SK-N-SH treated with all-trans-retinoic acid at 6 μM for 48 hours (cell line): ENCODE results near the gene PLA2G4A.

Experiments
- ATAC-seq: fragments of 200-7000 bp; cut with Tn5 transposase; 3 replicates; pipeline ENCODE4 v1.9.1; 2020; ENCODE audit warnings: mild to moderate bottlenecking, moderate library complexity
- ARNTL ChIP-seq: fragments of 450-650 bp; formaldehyde crosslinking; IDR thresholded peaks from 2 replicates; pipeline ENCODE4 v1.5.0; 2020; ENCODE audit warnings: low read depth, mild to moderate bottlenecking, moderate library complexity, borderline replicate concordance
- CSDC2 ChIP-seq: fragments of 250-450 bp; sonication (Bioruptor Pico); IDR thresholded peaks from 2 replicates; pipeline ENCODE4 v1.5.0; 2020; ENCODE audit warnings: mild to moderate bottlenecking, moderate library complexity
- ESRRG ChIP-seq: fragments of 250-450 bp; sonication (Bioruptor Pico); IDR thresholded peaks from 2 replicates; pipeline ENCODE4 v1.6.1; 2021; ENCODE audit warnings: mild to moderate bottlenecking
- GLIS3 ChIP-seq: fragments of 250-450 bp; sonication (Bioruptor Pico); IDR thresholded peaks from 2 replicates; pipeline ENCODE4 v1.5.0; 2020; ENCODE audit warnings: mild to moderate bottlenecking, moderate library complexity
- ISL1 ChIP-seq: fragments of 250-450 bp; sonication (Bioruptor Pico); IDR thresholded peaks from 2 replicates; pipeline ENCODE4 v2.1.2; 2022; ENCODE audit warnings: mild to moderate bottlenecking, moderate library complexity
- OSR1 ChIP-seq: fragments of 250-450 bp; sonication (Bioruptor Pico); IDR thresholded peaks from 2 replicates; pipeline ENCODE4 v1.8.0; 2022; ENCODE audit warnings: moderate library complexity, mild to moderate bottlenecking, inconsistent platforms
- SNAI2 ChIP-seq: fragments of 250-450 bp; sonication (Bioruptor Pico); IDR thresholded peaks from 2 replicates; pipeline ENCODE4 v1.5.0; 2020; ENCODE audit warnings: mild to moderate bottlenecking, moderate library complexity
- TCF4 ChIP-seq: fragments of 250-450 bp; sonication (Bioruptor Pico); IDR thresholded peaks from 2 replicates; pipeline ENCODE4 v1.8.0; 2021; ENCODE audit warnings: mild to moderate bottlenecking, moderate library complexity, borderline replicate concordance
- ZC3H10 ChIP-seq: fragments of 250-450 bp; sonication (Bioruptor Pico); IDR thresholded peaks from 2 replicates; pipeline ENCODE4 v1.5.1; 2021; ENCODE audit warnings: mild to moderate bottlenecking, moderate library complexity
- ZFP3 ChIP-seq: fragments of 250-450 bp; sonication (Bioruptor Pico); IDR thresholded peaks from 2 replicates; pipeline ENCODE4 v1.5.0; 2020; ENCODE audit warnings: mild to moderate bottlenecking, moderate library complexity
- ZNF70 ChIP-seq: fragments of 450-650 bp; formaldehyde crosslinking; IDR thresholded peaks from 2 replicates; pipeline ENCODE4 v1.5.0; 2020; ENCODE audit warnings: mild to moderate bottlenecking, moderate library complexity
- ZNF8 ChIP-seq: fragments of 450-650 bp; formaldehyde crosslinking; IDR thresholded peaks from 2 replicates; pipeline ENCODE4 v1.5.0; 2020; ENCODE audit warnings: mild to moderate bottlenecking, moderate library complexity
- TF ChIP-seq, protein P1 (sequence below): fragments of 250-450 bp; sonication (Bioruptor Pico); IDR thresholded peaks from 2 replicates; pipeline ENCODE4 v1.8.0; 2020; ENCODE audit warnings: mild to moderate bottlenecking, moderate library complexity, borderline replicate concordance
- TF ChIP-seq, protein P2 (sequence below): fragments of 250-450 bp; sonication (Bioruptor Pico); IDR thresholded peaks from 2 replicates; pipeline ENCODE4 v1.5.0; 2020; ENCODE audit warnings: mild to moderate bottlenecking, moderate library complexity
- TF ChIP-seq, protein P3 (sequence below): fragments of 250-450 bp; sonication (Bioruptor Pico); IDR thresholded peaks from 2 replicates; pipeline ENCODE4 v1.5.1; 2020; ENCODE audit warnings: low read depth, mild to moderate bottlenecking, moderate library complexity
- TF ChIP-seq, protein P4 (sequence below): fragments of 250-450 bp; sonication (Bioruptor Pico); IDR thresholded peaks from 2 replicates; pipeline ENCODE4 v1.8.0; 2021; ENCODE audit warnings: low read depth, mild to moderate bottlenecking, moderate library complexity, borderline replicate concordance
- TF ChIP-seq, protein P5 (sequence below): fragments of 250-450 bp; sonication (Bioruptor Pico); IDR thresholded peaks from 2 replicates; pipeline ENCODE4 v1.5.1; 2021; ENCODE audit warnings: mild to moderate bottlenecking, moderate library complexity

The PLA2G4A gene

DNA sequence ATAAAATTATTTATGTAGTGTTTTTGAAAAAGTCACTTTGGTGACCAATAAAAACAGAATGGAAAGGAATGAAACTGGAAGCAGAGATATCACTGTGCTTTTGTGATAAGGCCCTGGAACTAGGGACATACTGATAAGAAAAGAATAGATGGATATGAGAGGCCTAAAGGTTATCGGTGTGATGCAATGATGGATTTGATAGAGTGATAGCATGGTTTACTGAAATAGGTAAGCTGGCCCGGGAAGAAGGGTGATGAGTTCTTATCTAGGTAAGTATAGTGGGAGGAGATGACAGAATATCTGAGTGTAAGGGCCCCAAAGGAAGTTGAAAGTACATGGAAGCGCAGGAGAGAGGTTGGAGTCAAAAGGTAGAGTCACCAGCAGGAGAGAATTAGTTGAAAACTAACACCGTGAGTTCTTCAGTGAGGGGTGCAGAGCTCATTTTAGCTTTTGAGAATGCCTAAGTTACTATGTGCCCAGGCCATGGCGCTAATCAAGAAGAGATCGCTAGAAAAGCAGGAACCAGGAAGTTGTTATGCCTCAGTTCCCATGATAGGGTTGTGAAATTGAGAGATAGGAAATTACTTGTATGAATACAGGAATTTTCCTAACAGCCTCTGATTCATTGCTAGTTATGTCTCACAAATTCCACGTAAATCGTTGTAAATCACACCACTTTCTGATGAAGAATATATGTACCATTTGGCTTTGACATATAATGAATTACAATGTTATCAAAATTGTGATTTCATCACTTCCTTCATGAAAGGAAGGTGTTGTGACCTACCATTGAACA lies 115.3 kb downstream of the PLA2G4A start:
- TF ChIP-seq, protein P1, sequence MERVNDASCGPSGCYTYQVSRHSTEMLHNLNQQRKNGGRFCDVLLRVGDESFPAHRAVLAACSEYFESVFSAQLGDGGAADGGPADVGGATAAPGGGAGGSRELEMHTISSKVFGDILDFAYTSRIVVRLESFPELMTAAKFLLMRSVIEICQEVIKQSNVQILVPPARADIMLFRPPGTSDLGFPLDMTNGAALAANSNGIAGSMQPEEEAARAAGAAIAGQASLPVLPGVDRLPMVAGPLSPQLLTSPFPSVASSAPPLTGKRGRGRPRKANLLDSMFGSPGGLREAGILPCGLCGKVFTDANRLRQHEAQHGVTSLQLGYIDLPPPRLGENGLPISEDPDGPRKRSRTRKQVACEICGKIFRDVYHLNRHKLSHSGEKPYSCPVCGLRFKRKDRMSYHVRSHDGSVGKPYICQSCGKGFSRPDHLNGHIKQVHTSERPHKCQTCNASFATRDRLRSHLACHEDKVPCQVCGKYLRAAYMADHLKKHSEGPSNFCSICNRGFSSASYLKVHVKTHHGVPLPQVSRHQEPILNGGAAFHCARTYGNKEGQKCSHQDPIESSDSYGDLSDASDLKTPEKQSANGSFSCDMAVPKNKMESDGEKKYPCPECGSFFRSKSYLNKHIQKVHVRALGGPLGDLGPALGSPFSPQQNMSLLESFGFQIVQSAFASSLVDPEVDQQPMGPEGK (CRISPR knock-in tag) = no peak
- TF ChIP-seq ESRRG (CRISPR knock-in tag) (no peak), ZNF8 (CRISPR knock-in tag) (no peak), ARNTL (no peak), ZC3H10 (CRISPR knock-in tag) (no peak)
- TF ChIP-seq, all 23 proteins: peak for 0
- no peak for ATAC-seq

DNA sequence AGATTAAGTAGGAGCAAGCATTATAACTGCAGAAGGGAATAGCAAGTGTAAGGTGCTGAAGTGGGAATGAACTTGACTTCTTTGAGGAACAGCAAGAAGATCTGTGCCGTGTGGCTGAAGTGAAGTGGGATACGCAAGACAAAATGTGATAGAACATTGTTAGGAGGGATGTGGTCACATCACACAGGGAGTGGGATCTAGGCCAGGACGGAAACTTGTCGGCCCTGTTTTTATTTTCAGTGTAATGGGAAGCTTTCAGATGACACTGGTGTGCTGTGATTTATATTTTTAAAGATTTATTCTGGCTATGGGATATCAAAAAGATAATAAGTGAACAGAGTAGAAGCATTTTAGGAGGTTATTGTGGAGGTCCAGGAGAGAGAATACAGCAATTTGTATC lies 116.4 kb downstream of the PLA2G4A start:
- ATAC-seq = no peak
- TF ChIP-seq ZNF70 = no peak

DNA sequence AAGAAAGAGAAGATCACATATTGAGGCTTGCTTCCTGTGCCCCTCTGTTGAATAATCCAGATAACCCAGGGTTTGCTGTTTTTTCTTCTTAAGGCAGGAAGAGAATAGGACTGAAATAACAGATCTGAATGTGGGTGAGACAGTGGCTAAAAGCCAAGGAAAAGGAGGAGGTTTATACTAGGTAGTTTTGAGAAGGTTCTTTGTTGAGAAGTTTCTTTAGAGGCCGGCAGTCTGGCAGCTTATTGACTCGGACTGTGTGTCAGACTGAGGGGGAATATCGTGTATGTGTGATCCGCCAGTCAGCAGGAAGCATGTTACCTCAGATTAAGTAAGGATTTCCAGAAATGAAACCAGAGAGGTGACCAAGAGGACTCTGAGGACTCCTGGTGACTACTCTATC lies 119.8 kb downstream of the PLA2G4A start:
- no peak for ATAC-seq
- TF ChIP-seq, protein P2, sequence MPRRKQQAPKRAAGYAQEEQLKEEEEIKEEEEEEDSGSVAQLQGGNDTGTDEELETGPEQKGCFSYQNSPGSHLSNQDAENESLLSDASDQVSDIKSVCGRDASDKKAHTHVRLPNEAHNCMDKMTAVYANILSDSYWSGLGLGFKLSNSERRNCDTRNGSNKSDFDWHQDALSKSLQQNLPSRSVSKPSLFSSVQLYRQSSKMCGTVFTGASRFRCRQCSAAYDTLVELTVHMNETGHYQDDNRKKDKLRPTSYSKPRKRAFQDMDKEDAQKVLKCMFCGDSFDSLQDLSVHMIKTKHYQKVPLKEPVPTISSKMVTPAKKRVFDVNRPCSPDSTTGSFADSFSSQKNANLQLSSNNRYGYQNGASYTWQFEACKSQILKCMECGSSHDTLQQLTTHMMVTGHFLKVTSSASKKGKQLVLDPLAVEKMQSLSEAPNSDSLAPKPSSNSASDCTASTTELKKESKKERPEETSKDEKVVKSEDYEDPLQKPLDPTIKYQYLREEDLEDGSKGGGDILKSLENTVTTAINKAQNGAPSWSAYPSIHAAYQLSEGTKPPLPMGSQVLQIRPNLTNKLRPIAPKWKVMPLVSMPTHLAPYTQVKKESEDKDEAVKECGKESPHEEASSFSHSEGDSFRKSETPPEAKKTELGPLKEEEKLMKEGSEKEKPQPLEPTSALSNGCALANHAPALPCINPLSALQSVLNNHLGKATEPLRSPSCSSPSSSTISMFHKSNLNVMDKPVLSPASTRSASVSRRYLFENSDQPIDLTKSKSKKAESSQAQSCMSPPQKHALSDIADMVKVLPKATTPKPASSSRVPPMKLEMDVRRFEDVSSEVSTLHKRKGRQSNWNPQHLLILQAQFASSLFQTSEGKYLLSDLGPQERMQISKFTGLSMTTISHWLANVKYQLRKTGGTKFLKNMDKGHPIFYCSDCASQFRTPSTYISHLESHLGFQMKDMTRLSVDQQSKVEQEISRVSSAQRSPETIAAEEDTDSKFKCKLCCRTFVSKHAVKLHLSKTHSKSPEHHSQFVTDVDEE (CRISPR knock-in tag) = no peak
- TF ChIP-seq OSR1 (no peak), CSDC2 (CRISPR knock-in tag) (no peak), ARNTL (no peak), ESRRG (CRISPR knock-in tag) (no peak), TCF4 (CRISPR knock-in tag) (no peak), ZNF8 (CRISPR knock-in tag) (no peak), SNAI2 (CRISPR knock-in tag) (no peak), ISL1 (CRISPR knock-in tag) (no peak), GLIS3 (CRISPR knock-in tag) (no peak), ZNF70 (no peak), ZFP3 (no peak)
- TF ChIP-seq, protein P1 (CRISPR knock-in tag) = no peak
- TF ChIP-seq, protein P3, sequence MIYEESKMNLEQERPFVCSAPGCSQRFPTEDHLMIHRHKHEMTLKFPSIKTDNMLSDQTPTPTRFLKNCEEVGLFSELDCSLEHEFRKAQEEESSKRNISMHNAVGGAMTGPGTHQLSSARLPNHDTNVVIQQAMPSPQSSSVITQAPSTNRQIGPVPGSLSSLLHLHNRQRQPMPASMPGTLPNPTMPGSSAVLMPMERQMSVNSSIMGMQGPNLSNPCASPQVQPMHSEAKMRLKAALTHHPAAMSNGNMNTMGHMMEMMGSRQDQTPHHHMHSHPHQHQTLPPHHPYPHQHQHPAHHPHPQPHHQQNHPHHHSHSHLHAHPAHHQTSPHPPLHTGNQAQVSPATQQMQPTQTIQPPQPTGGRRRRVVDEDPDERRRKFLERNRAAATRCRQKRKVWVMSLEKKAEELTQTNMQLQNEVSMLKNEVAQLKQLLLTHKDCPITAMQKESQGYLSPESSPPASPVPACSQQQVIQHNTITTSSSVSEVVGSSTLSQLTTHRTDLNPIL (CRISPR knock-in tag) = no peak
- TF ChIP-seq, protein P4, sequence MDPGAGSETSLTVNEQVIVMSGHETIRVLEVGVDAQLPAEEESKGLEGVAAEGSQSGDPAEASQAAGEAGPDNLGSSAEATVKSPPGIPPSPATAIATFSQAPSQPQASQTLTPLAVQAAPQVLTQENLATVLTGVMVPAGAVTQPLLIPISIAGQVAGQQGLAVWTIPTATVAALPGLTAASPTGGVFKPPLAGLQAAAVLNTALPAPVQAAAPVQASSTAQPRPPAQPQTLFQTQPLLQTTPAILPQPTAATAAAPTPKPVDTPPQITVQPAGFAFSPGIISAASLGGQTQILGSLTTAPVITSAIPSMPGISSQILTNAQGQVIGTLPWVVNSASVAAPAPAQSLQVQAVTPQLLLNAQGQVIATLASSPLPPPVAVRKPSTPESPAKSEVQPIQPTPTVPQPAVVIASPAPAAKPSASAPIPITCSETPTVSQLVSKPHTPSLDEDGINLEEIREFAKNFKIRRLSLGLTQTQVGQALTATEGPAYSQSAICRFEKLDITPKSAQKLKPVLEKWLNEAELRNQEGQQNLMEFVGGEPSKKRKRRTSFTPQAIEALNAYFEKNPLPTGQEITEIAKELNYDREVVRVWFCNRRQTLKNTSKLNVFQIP (CRISPR knock-in tag) = no peak
- TF ChIP-seq, protein P5, sequence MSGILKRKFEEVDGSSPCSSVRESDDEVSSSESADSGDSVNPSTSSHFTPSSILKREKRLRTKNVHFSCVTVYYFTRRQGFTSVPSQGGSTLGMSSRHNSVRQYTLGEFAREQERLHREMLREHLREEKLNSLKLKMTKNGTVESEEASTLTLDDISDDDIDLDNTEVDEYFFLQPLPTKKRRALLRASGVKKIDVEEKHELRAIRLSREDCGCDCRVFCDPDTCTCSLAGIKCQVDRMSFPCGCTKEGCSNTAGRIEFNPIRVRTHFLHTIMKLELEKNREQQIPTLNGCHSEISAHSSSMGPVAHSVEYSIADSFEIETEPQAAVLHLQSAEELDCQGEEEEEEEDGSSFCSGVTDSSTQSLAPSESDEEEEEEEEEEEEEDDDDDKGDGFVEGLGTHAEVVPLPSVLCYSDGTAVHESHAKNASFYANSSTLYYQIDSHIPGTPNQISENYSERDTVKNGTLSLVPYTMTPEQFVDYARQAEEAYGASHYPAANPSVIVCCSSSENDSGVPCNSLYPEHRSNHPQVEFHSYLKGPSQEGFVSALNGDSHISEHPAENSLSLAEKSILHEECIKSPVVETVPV (CRISPR knock-in tag) = no peak
